Large intestine (tissue), 3 donors: ENCODE data around the gene SDK2. TPM values are rescaled to one million over a fixed set of nuclear protein-coding genes. Genes with fewer than 3 reads are reported as not detected.

ENCODE experiments used
- DNase-seq, 2 donors: peaks; one replicate each; pipeline versions ENCODE4 v3.0.0 to v3.0.0-alpha.2; 2013
- H3K27ac ChIP-seq: one replicate; pipeline ENCODE4 v1.5.1; 2013; ENCODE audit warnings: low read length
- H3K27me3 ChIP-seq: 2 replicates; pipeline ENCODE4 v1.6.1; 2013; ENCODE audit warnings: low read length; ENCODE audit not compliant: control insufficient read depth, insufficient read depth
- H3K36me3 ChIP-seq: 2 replicates; pipeline ENCODE4 v1.6.1; 2013; ENCODE audit warnings: low read length; ENCODE audit not compliant: control insufficient read depth, insufficient read depth
- H3K4me1 ChIP-seq: one replicate; pipeline ENCODE4 v1.6.1; 2013; ENCODE audit warnings: low read length; ENCODE audit not compliant: control insufficient read depth, insufficient read depth
- H3K4me3 ChIP-seq: one replicate; pipeline ENCODE4 v1.5.1; 2013; ENCODE audit warnings: low read length
- H3K9me3 ChIP-seq: one replicate; pipeline ENCODE4 v1.6.1; 2013; ENCODE audit warnings: mild to moderate bottlenecking, low read depth, low read length, moderate library complexity; ENCODE audit not compliant: control insufficient read depth
- WGBS: methylation state at CpG from one replicate; pipeline ENCODE4 v1.1.5; 2013; ENCODE audit warnings: low lambda C conversion rate; ENCODE audit not compliant: insufficient coverage; 5-methylcytosine and 5-hydroxymethylcytosine counted together
- polyA plus RNA-seq: library from polyadenylated mRNA; unstranded; fragments of 120-200 nt; gene quantifications from one replicate; pipeline ENCODE4 v1.2.1, GENCODE V29; 2013

The SDK2 gene
- polyA plus RNA-seq, 1 donor, result 0.94 TPM

DNA sequence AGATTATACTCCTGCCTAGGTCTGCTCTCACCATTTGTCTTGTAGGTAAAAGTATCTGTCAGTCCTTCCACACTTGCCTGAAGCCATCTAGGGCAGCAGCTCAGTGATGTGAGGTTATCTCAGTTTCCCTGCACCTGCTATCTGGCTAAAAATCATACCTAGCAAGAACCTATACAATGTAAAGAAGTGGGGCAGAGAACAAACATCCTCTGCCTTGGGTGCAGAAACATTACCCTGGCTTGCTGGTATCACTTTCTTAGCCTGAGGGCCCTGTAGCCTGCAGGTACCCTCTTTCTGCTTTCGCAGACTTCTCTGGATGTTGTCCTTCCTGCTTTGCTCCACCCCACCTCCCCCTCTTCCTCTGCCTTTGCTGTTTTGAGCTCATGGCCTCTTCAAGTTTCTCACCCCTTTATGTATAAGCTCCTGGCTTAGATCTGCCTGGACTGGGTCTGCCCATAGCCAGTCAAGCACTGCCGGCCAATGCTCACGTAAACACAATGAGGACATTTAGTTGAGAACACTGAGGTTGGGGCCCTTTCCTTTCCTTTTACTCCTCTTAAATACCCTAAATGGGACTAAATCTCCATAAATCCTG, 8.7 kb upstream of the SDK2 start:
- H3K36me3 ChIP-seq, result no peaks in the 10 kb centered on the region
- DNase-seq, result no peak
- H3K4me3 ChIP-seq, result no peak overlapping the region
- H3K27me3 ChIP-seq, result peaks cover 27% of the 10 kb centered on the region
- no CpG with 5 or more reads among the region's 3 CpGs for WGBS
- H3K9me3 ChIP-seq, result no peaks in the 10 kb centered on the region
- no peak overlapping the region for H3K27ac ChIP-seq
- H3K4me1 ChIP-seq, result no peaks in the 10 kb centered on the region

- WGBS, result no CpG with 5 or more reads among the region's 11 CpGs
- Histone ChIP-seq H3K36me3 (no peaks in the 10 kb centered on the region), H3K27ac (no peak overlapping the region), H3K4me1 (no peaks in the 10 kb centered on the region), H3K9me3 (no peaks in the 10 kb centered on the region), H3K27me3 (peaks cover 46% of the 10 kb centered on the region), H3K4me3 (no peak overlapping the region)
- DNase-seq, result no peak
Observed at GRCh38 chr17:73650617-73651200, 6.5 kb upstream of the SDK2 start.

DNA sequence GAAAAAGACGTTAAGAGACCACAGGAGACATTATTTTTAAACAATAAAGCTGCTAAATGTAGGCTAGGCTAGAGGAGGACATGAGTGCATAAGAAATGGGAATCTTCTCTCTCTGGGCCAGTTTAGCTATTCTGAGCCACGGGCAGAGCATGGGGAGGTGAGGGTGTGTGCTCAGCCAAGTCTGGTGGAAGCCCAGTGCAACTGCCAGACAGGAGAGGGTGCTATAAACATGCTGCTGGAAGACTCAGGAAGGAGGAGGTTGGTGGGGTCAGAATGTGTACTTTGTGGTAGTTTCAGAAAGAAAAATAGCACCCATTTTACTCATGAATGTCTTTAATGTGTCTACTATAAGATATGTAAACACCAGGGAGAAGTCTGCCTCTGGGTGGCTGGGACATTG, 5.9 kb upstream of the SDK2 start:
- H3K27ac ChIP-seq, result no peak overlapping the region
- no peak overlapping the region for H3K4me3 ChIP-seq
- no peaks in the 10 kb centered on the region for H3K9me3 ChIP-seq
- WGBS, result no CpG with 5 or more reads among the region's 2 CpGs
- peaks cover 51% of the 10 kb centered on the region for H3K27me3 ChIP-seq
- no peaks in the 10 kb centered on the region for H3K4me1 ChIP-seq
- no peak for DNase-seq
- no peaks in the 10 kb centered on the region for H3K36me3 ChIP-seq

DNA sequence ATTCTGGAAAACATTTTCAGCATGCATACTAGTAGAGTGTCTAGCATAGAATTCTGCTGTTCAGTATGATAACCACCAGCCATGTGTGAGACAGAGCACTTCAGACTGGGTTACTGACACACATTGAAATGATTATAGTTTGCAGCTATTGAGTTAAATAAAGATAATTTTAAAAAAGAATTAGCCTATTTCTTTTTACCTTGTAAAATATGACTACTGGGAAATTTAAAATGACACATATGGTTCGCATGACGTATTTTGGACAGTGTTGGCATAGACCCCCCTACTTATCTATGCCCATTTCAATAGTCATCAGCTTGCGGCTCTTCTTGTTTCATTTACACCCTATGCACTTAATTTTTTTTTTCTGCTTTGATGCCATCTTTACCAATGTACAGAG, 4.7 kb upstream of the SDK2 start:
- no peak overlapping the region for H3K4me3 ChIP-seq

DNA sequence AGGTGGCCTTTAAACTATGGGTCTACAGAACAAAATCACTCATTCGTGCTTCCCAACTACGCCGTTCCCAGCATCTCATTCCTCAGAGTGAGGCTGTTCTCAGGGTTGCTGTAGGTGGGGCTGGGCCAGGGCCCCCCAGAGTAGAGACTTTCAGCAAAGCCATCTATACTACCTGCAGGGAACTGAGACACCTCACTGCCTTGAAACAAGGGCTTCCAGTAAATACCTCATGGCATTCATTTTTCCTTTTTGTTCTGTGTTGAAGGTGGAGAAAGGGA, 4.2 kb upstream of the SDK2 start:
- no peaks in the 10 kb centered on the region for H3K9me3 ChIP-seq
- no peaks in the 10 kb centered on the region for H3K36me3 ChIP-seq
- H3K4me3 ChIP-seq, result no peak overlapping the region
- DNase-seq, result no peak
- H3K27me3 ChIP-seq, result peaks cover 61% of the 10 kb centered on the region
- no peak overlapping the region for H3K27ac ChIP-seq
- no peaks in the 10 kb centered on the region for H3K4me1 ChIP-seq
- no CpG with 5 or more reads among the region's 3 CpGs for WGBS

More for the DNA sequence above, 4.7 kb upstream of the SDK2 start:
- H3K4me1 ChIP-seq, result no peaks in the 10 kb centered on the region
- WGBS, result 100% methylated on average over 2 of the region's 3 CpGs
- H3K9me3 ChIP-seq, result no peaks in the 10 kb centered on the region
- H3K36me3 ChIP-seq, result no peaks in the 10 kb centered on the region
- H3K27ac ChIP-seq, result no peak overlapping the region
- peaks cover 56% of the 10 kb centered on the region for H3K27me3 ChIP-seq
- no peak for DNase-seq

GRCh38 chr17:73647772-73648542, 3.7 kb upstream of the SDK2 start:
- Histone ChIP-seq H3K4me3 (no peak overlapping the region), H3K27me3 (peaks cover 66% of the 10 kb centered on the region), H3K9me3 (no peaks in the 10 kb centered on the region), H3K27ac (no peak overlapping the region), H3K4me1 (no peaks in the 10 kb centered on the region), H3K36me3 (no peaks in the 10 kb centered on the region)
- WGBS, result 80% methylated on average over 2 of the region's 12 CpGs
- DNase-seq, result no peak

DNA sequence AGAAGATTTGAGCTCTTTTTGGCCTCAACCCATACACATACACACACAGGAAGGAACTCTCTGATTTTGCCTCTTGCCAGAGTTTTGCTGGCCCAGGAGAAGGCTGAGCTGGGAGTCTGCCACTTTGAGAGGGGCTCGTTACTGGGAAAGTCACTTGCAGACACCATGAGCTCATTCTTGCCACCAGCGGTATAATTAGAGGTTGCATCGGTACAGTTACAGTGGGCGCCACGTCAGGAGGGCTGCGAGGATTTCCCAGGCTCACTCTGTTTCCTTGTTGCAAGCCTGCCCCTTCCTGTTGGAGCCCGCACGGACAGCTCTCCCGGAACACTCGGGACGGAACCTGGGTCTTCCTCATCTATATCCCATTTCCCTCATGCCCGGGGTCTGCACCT, 3.1 kb upstream of the SDK2 start:
- peaks cover 72% of the 10 kb centered on the region for H3K27me3 ChIP-seq

GRCh38 chr17:73646409-73647300, 2.4 kb upstream of the SDK2 start:
- DNase-seq, result no peak
- Histone ChIP-seq H3K36me3 (no peaks in the 10 kb centered on the region), H3K4me1 (no peaks in the 10 kb centered on the region), H3K4me3 (no peak overlapping the region), H3K27ac (no peak overlapping the region), H3K9me3 (no peaks in the 10 kb centered on the region), H3K27me3 (peaks cover 79% of the 10 kb centered on the region)
- no CpG with 5 or more reads among the region's 19 CpGs for WGBS

More for the DNA sequence above, 3.1 kb upstream of the SDK2 start:
- H3K27ac ChIP-seq, result no peak overlapping the region
- no peaks in the 10 kb centered on the region for H3K4me1 ChIP-seq
- H3K36me3 ChIP-seq, result no peaks in the 10 kb centered on the region
- no CpG with 5 or more reads among the region's 12 CpGs for WGBS
- H3K9me3 ChIP-seq, result no peaks in the 10 kb centered on the region
- no peak overlapping the region for H3K4me3 ChIP-seq
- no peak for DNase-seq

GRCh38 chr17:73645050-73645871, 1.0 kb upstream of the SDK2 start:
- Histone ChIP-seq H3K4me1 (no peaks in the 10 kb centered on the region), H3K4me3 (no peak overlapping the region), H3K36me3 (no peaks in the 10 kb centered on the region), H3K27ac (no peak overlapping the region), H3K27me3 (peaks cover 88% of the 10 kb centered on the region), H3K9me3 (no peaks in the 10 kb centered on the region)
- peak in 1 of 2 donors; percentile 54 for DNase-seq
- no CpG with 5 or more reads among the region's 90 CpGs for WGBS

DNA sequence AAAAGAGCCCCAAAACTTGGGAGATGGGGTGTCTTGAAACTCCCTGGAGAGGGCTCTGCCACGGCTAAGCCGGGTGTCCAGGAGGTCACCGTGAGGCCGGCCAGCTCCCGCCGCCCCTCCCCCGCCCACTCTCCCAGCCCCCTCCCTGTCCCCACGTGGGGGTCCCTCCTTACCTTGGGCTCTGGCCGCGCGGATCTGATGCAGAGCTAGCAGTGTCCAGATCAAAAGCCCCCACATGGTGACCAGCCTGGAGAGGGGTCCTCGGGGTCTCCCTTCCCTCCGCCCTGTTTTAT, 447 bp downstream of the SDK2 start:
- H3K36me3 ChIP-seq, result no peaks in the 10 kb centered on the region
- DNase-seq, result no peak
- no peaks in the 10 kb centered on the region for H3K9me3 ChIP-seq
- H3K27me3 ChIP-seq, result peaks cover 85% of the 10 kb centered on the region
- 20% methylated on average over 1 of the region's 13 CpGs for WGBS
- H3K27ac ChIP-seq, result no peak overlapping the region
- no peaks in the 10 kb centered on the region for H3K4me1 ChIP-seq
- H3K4me3 ChIP-seq, result peak overlapping the region; percentile 27
